Ishikawa (cell line): ENCODE results near the gene SYNPR.

Experiments used
- CEBPB ChIP-seq: IDR thresholded peaks from 2 replicates; pipeline ENCODE4 v1.6.1; 2012
- CREB1 ChIP-seq: IDR thresholded peaks from 2 replicates; pipeline ENCODE4 v1.6.1; 2012; ENCODE audit warnings: low read depth
- EGR1 ChIP-seq: IDR thresholded peaks from 2 replicates; pipeline ENCODE4 v1.6.1; 2012
- EP300 ChIP-seq: IDR thresholded peaks from 2 replicates; pipeline ENCODE4 v1.6.1; 2012; ENCODE audit warnings: borderline replicate concordance
- FOXM1 ChIP-seq: IDR thresholded peaks from 2 replicates; pipeline ENCODE4 v1.6.1; 2012; ENCODE audit warnings: low read depth, borderline replicate concordance
- MAX ChIP-seq: IDR thresholded peaks from 2 replicates; pipeline ENCODE4 v1.6.1; 2012
- NFIC ChIP-seq: IDR thresholded peaks from 2 replicates; pipeline ENCODE4 v1.6.1; 2012
- RAD21 ChIP-seq: IDR thresholded peaks from 2 replicates; pipeline ENCODE4 v1.6.1; 2012; ENCODE audit warnings: low read depth
- REST ChIP-seq: IDR thresholded peaks from 2 replicates; pipeline ENCODE4 v1.6.1; 2012; ENCODE audit warnings: low read depth, mild to moderate bottlenecking
- TAF1 ChIP-seq: IDR thresholded peaks from 2 replicates; pipeline ENCODE4 v1.6.1; 2012; ENCODE audit warnings: low read depth, mild to moderate bottlenecking
- TCF12 ChIP-seq: IDR thresholded peaks from 2 replicates; pipeline ENCODE4 v1.6.1; 2012; ENCODE audit warnings: low read depth
- TEAD4 ChIP-seq: IDR thresholded peaks from 2 replicates; pipeline ENCODE4 v1.6.1; 2012
- USF1 ChIP-seq: IDR thresholded peaks from 2 replicates; pipeline ENCODE4 v1.6.1; 2012
- YY1 ChIP-seq: IDR thresholded peaks from 2 replicates; pipeline ENCODE4 v1.6.1; 2012; ENCODE audit warnings: low read depth
- ZBTB7A ChIP-seq: IDR thresholded peaks from 2 replicates; pipeline ENCODE4 v1.6.1; 2012; ENCODE audit warnings: low read depth

SYNPR gene

GRCh38 chr3:63462732-63463131 lies 184.6 kb downstream of the SYNPR start:
- no peak for TF ChIP-seq TAF1
- TF ChIP-seq FOXM1: no peak
- no peak for TF ChIP-seq EP300
- TF ChIP-seq ZBTB7A: no peak
- TF ChIP-seq USF1: no peak
- TF ChIP-seq YY1: no peak
- TF ChIP-seq EGR1: no peak
- no peak for TF ChIP-seq MAX
- no peak for TF ChIP-seq REST
- TF ChIP-seq TCF12: no peak
- no peak for TF ChIP-seq NFIC
- TF ChIP-seq CEBPB: no peak
- no peak for TF ChIP-seq CREB1
- no peak for TF ChIP-seq RAD21

GRCh38 chr3:63467392-63467791 lies 189.3 kb downstream of the SYNPR start:
- TF ChIP-seq YY1 (no peak), NFIC (peak; percentile 38; the same call in 1 of the 2 replicates)

- TF ChIP-seq RAD21 (no peak), EP300 (no peak), NFIC (no peak), ZBTB7A (no peak), USF1 (no peak), CEBPB (no peak), MAX (no peak), YY1 (no peak), TAF1 (no peak), TCF12 (no peak), REST (no peak)
Measured at GRCh38 chr3:63470745-63471144, 192.6 kb downstream of the SYNPR start.

- TF ChIP-seq NFIC (no peak), RAD21 (no peak)
Measured at GRCh38 chr3:63471781-63472180, 193.7 kb downstream of the SYNPR start.

GRCh38 chr3:63473641-63474166 lies 195.6 kb downstream of the SYNPR start:
- TF ChIP-seq TAF1: no peak
- no peak for TF ChIP-seq USF1
- no peak for TF ChIP-seq ZBTB7A
- no peak for TF ChIP-seq TEAD4
- no peak for TF ChIP-seq TCF12
- no peak for TF ChIP-seq EGR1
- TF ChIP-seq CEBPB: no peak
- no peak for TF ChIP-seq MAX
- no peak for TF ChIP-seq REST
- TF ChIP-seq NFIC: no peak
- TF ChIP-seq EP300: no peak
- TF ChIP-seq CREB1: no peak
- no peak for TF ChIP-seq FOXM1
- no peak for TF ChIP-seq YY1
